Measurements from ENCODE around the gene SCN4B.
A peak's percentile ranks its signal among the peaks of the same experiment; 100 is the strongest.

Gene SCN4B

GRCh38 chr11:118154641-118155040 lies 2.0 kb upstream of the SCN4B start:
- DNase-seq (ENCODE audit: low read depth in 1 of 2, low spot score in 1 of 2) = no peak

- no peak for DNase-seq (ENCODE audit: low read depth in 1 of 2, low spot score in 1 of 2)
Observed at GRCh38 chr11:118153976-118154375, 1.4 kb upstream of the SCN4B start.

- no peak for DNase-seq (ENCODE audit: low read depth in 1 of 2, low spot score in 1 of 2)
Observed at GRCh38 chr11:118153516-118153915, 893 bp upstream of the SCN4B start.

- DNase-seq (ENCODE audit: low read depth in 1 of 2, low spot score in 1 of 2) = no peak
Observed at GRCh38 chr11:118152020-118152551, 537 bp downstream of the SCN4B start.

- DNase-seq (ENCODE audit: low read depth in 1 of 2, low spot score in 1 of 2) = no peak
Observed at GRCh38 chr11:118151431-118151830, 1.2 kb downstream of the SCN4B start.

- no peak for DNase-seq (ENCODE audit: low read depth in 1 of 2, low spot score in 1 of 2)
Observed at GRCh38 chr11:118149493-118149892, 3.1 kb downstream of the SCN4B start.

GRCh38 chr11:118148856-118149255 lies 3.8 kb downstream of the SCN4B start:
- no peak for DNase-seq (ENCODE audit: low read depth in 1 of 2, low spot score in 1 of 2)

- no peak for DNase-seq (ENCODE audit: low read depth in 1 of 2, low spot score in 1 of 2)
Observed at GRCh38 chr11:118148240-118148639, 4.4 kb downstream of the SCN4B start.

- no peak for DNase-seq (ENCODE audit: low read depth in 1 of 2, low spot score in 1 of 2)
Observed at GRCh38 chr11:118147502-118147901, 5.1 kb downstream of the SCN4B start.

- DNase-seq (ENCODE audit: low read depth in 1 of 2, low spot score in 1 of 2) = no peak
Observed at GRCh38 chr11:118146554-118146953, 6.1 kb downstream of the SCN4B start.

- peak; percentile 80 to 83 for DNase-seq (ENCODE audit: low read depth in 1 of 2, low spot score in 1 of 2)
Observed at GRCh38 chr11:118145285-118146227, 7.1 kb downstream of the SCN4B start.

- DNase-seq (ENCODE audit: low read depth in 1 of 2, low spot score in 1 of 2) = no peak
Observed at GRCh38 chr11:118144301-118145268, 8.0 kb downstream of the SCN4B start.

- DNase-seq (ENCODE audit: low read depth in 1 of 2, low spot score in 1 of 2) = no peak
Observed at GRCh38 chr11:118143661-118144185, 8.9 kb downstream of the SCN4B start.

- no peak for DNase-seq (ENCODE audit: low read depth in 1 of 2, low spot score in 1 of 2)
Observed at GRCh38 chr11:118142809-118143208, 9.8 kb downstream of the SCN4B start.

- DNase-seq (ENCODE audit: low read depth in 1 of 2, low spot score in 1 of 2) = no peak
Observed at GRCh38 chr11:118142081-118142480, 10.5 kb downstream of the SCN4B start.

- DNase-seq (ENCODE audit: low read depth in 1 of 2, low spot score in 1 of 2) = no peak
Observed at GRCh38 chr11:118139578-118139977, 13.0 kb downstream of the SCN4B start.

- DNase-seq (ENCODE audit: low read depth in 1 of 2, low spot score in 1 of 2) = no peak
Observed at GRCh38 chr11:118138839-118139420, 13.7 kb downstream of the SCN4B start.

- no peak for DNase-seq (ENCODE audit: low read depth in 1 of 2, low spot score in 1 of 2)
Observed at GRCh38 chr11:118136801-118137200, 15.8 kb downstream of the SCN4B start.

- DNase-seq (ENCODE audit: low read depth in 1 of 2, low spot score in 1 of 2) = no peak
Observed at GRCh38 chr11:118136341-118136740, 16.3 kb downstream of the SCN4B start.

- no peak for DNase-seq (ENCODE audit: low read depth in 1 of 2, low spot score in 1 of 2)
Observed at GRCh38 chr11:118135796-118136165, 16.8 kb downstream of the SCN4B start.

Measured in activated CD4-positive, alpha-beta T cell treated with anti-CD3 and anti-CD28 coated beads, Interleukin-2, amount 50 U/mL, for 24 hours (primary cell).